HFFc6 (cell line): ENCODE results near the gene MVB12B. TPM values are rescaled to one million over a fixed set of nuclear protein-coding genes. Genes with fewer than 3 reads are reported as not detected.

Experiments used
- DNase-seq: peaks from one replicate; pipeline ENCODE4 v3.0.0-alpha.2; 2018
- H3K27ac Mint-ChIP-seq: 2 replicates; pipeline ENCODE4 v1.8.0; 2020; ENCODE audit warnings: mild to moderate bottlenecking, mixed read lengths
- H3K27me3 Mint-ChIP-seq: 2 replicates; pipeline ENCODE4 v1.8.0; 2021; ENCODE audit warnings: mild to moderate bottlenecking, moderate library complexity, mixed read lengths; ENCODE audit not compliant: insufficient read depth
- H3K36me3 Mint-ChIP-seq: 2 replicates; pipeline ENCODE4 v1.8.0; 2021; ENCODE audit warnings: low read depth, mixed read lengths
- H3K4me1 Mint-ChIP-seq: 2 replicates; pipeline ENCODE4 v1.8.0; 2020; ENCODE audit warnings: low read depth, mixed read lengths
- H3K4me3 Mint-ChIP-seq: 2 replicates; pipeline ENCODE4 v1.8.0; 2020; ENCODE audit warnings: mild to moderate bottlenecking, moderate library complexity, mixed read lengths
- H3K9me3 Mint-ChIP-seq: 2 replicates; pipeline ENCODE4 v1.8.0; 2020; ENCODE audit warnings: mild to moderate bottlenecking, mixed read lengths
- total RNA-seq, 6 experiments: library from RNA; stranded (reverse); fragmentation: NEBNext Ultra II Directional; extraction: Animal tissue kit (Norgen Biotek cat#: 25700); gene quantifications; 2 replicates in 1 of 6; 3 replicates in 5 of 6; pipeline ENCODE4 v1.2.3, GENCODE V29; 2021
- TF ChIP-seq, protein P1 (sequence below): fragments of 200-600 bp; sonication (generic); IDR thresholded peaks from 2 replicates; pipeline ENCODE4 v1.5.0; 2021; ENCODE audit warnings: antibody characterized with exemption, mild to moderate bottlenecking

Gene MVB12B
- total RNA-seq, 6 experiments from 2014 or later: 4.4 to 8.3 (median 6.7) TPM

DNA sequence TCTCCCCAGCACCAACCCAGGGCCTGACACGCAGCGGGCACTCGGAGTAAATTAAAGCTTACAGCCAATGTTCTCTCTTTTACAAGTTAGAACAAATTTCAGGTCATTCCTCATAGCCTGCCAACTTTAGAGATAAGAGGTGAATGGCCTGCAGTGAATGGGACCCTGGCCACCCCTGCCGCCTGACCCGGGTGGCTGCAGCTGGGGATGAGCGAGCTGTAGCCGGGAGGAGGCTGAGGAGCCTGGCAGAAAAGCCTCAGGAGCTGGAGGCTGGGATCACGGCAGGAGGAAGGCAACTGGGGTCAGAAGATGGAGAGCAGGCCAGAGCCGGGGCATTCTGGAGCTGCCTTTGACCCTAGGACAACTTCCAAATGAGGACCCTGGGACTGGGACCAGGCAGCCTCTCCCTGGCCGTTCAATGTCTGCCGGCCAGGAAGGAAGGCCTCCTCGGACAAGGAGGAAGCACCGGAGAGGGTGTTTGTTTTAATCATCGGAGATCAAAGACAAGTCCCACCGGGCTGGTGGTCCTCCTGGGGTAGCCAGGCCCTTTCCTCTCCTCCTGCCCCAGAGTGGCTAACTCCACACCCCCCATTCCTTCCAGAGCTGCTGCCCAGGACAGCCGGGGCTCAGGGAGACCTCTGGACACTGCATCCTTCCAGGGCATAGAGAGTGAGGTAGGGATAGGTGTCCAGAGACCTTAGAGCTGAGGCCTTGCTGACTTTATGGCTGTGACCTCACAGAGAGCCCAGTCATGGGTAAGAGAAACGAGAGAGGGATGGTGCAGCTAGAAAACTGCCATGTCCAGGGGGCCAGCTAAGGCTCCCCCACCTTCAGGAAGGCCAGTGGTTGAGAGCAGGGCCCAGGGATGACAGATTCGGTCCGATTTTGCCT lies 199.8 kb downstream of the MVB12B start:
- Mint-ChIP-seq H3K27me3 (peaks cover 60% of the 10 kb centered on the region), H3K4me3 (no peak overlapping the region), H3K4me1 (peaks cover 15% of the 10 kb centered on the region), H3K36me3 (no peaks in the 10 kb centered on the region), H3K27ac (no peak overlapping the region), H3K9me3 (no peaks in the 10 kb centered on the region)
- TF ChIP-seq, protein P1, sequence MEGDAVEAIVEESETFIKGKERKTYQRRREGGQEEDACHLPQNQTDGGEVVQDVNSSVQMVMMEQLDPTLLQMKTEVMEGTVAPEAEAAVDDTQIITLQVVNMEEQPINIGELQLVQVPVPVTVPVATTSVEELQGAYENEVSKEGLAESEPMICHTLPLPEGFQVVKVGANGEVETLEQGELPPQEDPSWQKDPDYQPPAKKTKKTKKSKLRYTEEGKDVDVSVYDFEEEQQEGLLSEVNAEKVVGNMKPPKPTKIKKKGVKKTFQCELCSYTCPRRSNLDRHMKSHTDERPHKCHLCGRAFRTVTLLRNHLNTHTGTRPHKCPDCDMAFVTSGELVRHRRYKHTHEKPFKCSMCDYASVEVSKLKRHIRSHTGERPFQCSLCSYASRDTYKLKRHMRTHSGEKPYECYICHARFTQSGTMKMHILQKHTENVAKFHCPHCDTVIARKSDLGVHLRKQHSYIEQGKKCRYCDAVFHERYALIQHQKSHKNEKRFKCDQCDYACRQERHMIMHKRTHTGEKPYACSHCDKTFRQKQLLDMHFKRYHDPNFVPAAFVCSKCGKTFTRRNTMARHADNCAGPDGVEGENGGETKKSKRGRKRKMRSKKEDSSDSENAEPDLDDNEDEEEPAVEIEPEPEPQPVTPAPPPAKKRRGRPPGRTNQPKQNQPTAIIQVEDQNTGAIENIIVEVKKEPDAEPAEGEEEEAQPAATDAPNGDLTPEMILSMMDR: no peak
- DNase-seq: no peak

DNA sequence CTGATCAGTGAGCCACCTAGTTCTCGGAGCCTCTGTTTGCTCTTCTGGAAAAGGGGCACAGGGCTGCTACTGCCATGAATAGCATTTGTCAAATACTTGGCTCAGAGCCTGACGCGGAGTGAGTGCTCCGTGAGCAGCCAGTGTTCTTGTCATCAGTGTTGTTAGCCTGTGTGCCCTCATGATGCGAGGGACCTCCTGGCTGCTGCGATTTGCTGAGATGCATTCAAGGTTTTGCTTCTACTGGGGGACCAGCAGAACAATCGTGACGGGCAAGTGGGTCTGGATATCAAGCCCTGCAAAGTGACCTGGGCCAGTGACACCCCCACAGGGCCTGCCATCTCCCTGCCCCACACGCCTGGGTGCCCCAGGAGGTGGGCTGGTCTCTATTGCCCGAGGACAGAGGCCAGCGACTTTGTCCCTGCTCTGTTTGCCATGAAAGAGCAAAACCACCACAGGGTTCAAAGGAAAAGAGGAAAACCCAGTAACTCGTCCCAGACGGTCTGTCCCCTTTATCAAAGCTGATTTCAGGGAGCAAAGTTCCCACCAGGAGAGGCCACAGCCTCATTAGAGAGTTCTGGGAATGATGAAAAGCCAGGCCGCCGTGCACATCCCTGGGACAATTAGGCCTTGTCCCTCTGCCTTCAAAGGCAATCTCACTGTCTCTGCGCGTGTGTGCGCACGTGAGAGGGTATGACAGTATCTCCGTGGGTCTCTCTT lies 200.6 kb downstream of the MVB12B start:
- TF ChIP-seq, protein P1: no peak
- Mint-ChIP-seq H3K4me3 (no peak overlapping the region), H3K36me3 (no peaks in the 10 kb centered on the region), H3K27ac (no peak overlapping the region), H3K27me3 (peaks cover 63% of the 10 kb centered on the region), H3K4me1 (peaks cover 15% of the 10 kb centered on the region), H3K9me3 (no peaks in the 10 kb centered on the region)
- DNase-seq: no peak

DNA sequence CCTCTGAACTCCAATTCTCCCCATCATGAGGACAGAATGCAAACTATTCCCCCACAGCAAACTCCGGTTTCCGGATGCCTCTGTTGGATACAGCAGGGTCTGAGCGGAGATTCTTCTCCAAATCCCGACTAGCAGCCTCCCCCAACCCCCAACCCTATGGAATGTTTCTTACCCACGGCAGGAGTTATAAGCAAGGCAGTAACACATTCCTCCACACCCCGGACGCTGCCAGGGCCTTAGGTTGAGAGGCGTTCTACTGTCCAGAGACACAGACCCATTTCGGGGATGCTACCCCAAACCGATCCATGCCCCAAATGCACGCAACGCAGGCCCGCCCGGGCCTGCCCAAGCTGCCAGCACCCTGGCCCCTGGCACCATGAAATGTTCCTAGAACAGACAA lies 201.5 kb downstream of the MVB12B start:
- Mint-ChIP-seq H3K4me1 (peaks cover 10% of the 10 kb centered on the region), H3K36me3 (no peaks in the 10 kb centered on the region), H3K9me3 (no peaks in the 10 kb centered on the region), H3K27me3 (peaks cover 64% of the 10 kb centered on the region), H3K4me3 (no peak overlapping the region), H3K27ac (no peak overlapping the region)
- TF ChIP-seq, protein P1: no peak
- no peak for DNase-seq

DNA sequence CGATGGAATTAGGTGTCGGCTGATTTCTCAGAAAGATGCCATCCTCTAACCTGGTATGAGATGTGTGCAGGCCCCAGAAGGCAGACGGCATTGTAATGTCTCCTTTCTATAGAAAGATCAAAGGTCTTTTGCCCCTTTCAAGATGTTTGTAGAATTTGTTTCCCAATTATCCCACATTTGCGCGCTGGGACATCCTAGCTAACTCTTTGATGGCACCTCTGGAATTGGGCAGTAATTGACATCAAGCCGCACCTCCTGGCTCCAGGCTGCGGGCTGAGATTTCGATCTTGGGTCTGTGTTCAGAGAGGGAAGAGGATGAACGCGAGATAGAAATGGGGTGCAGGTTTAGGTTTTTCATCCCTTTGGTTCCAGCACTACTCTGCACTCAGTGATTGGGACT lies 202.3 kb downstream of the MVB12B start:
- Mint-ChIP-seq H3K27me3 (peaks cover 64% of the 10 kb centered on the region), H3K4me3 (no peak overlapping the region), H3K4me1 (peaks cover 2% of the 10 kb centered on the region), H3K27ac (no peak overlapping the region), H3K9me3 (no peaks in the 10 kb centered on the region), H3K36me3 (no peaks in the 10 kb centered on the region)
- TF ChIP-seq, protein P1: no peak
- DNase-seq: no peak

DNA sequence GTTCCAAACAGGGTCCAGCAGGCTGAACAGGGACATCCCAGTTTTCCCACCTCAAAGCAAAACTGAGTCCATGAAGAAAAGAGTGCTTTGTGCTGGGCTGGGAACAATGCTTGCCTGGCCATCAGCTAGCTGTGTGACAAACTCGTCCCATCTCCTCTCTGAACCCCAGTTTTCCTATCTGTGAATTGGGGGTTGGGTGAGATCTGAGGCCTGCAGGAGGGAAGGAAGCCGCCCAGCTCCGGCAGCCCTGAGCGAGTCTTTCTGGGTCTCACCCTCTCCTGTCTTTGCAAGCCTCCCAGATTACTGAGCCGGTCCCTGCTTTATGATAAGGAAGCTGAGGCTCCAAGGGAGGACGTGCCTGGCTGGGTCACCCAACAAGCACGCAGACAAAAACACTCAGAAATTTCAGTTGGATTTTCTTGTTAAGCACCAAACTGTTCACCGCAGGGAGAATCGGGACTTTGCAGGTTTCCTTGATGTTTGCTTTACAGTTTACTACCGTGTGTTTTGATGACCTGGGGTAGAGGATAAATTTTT lies 204.5 kb downstream of the MVB12B start:
- Mint-ChIP-seq H3K4me3 (no peak overlapping the region), H3K36me3 (no peaks in the 10 kb centered on the region), H3K27me3 (peaks cover 57% of the 10 kb centered on the region), H3K9me3 (no peaks in the 10 kb centered on the region), H3K4me1 (no peaks in the 10 kb centered on the region; the same call in 1 of the 2 replicates), H3K27ac (no peak overlapping the region)
- DNase-seq: no peak
- TF ChIP-seq, protein P1: no peak
